IMR-90 (cell line): ENCODE measurements around the gene MAT2A. TPM values are rescaled to one million over a fixed set of nuclear protein-coding genes. Genes with fewer than 3 reads are reported as not detected.

ENCODE experiments used
- ATAC-seq: fragments of 200-7000 bp; cut with Tn5 transposase; 2 replicates; pipeline ENCODE4 v1.9.1; 2020; ENCODE audit warnings: low read depth, mild to moderate bottlenecking, moderate library complexity
- BruUV-seq: library from RNA; stranded (reverse); fragments of 400-500 nt; replicated peaks from 2 replicates; lab custom pipeline; 2021; lab: Mats Ljungman, UMichigan
- CTCF ChIA-PET: fragments of 300-600 bp; formaldehyde crosslinking; extraction: SDS; loops from one replicate; lab custom pipeline; 2021; ENCODE audit warnings: antibody characterized with exemption; lab: Yijun Ruan, JAX
- POLR2A ChIA-PET: fragments of 300-600 bp; sonication (Branson Sonifier 250); formaldehyde crosslinking; loops from one replicate; lab custom pipeline; 2022; ENCODE audit warnings: antibody characterized with exemption; ENCODE audit not compliant: unreplicated experiment; lab: Charles Lee
- DNase-seq: peaks from one replicate; pipeline ENCODE4 v3.0.0; 2013
- H2AFZ ChIP-seq: replicated peaks from 2 replicates; pipeline ENCODE3; 2013; ENCODE audit warnings: low read length, mild to moderate bottlenecking; ENCODE audit not compliant: poor library complexity
- H2AK5ac ChIP-seq: 2 replicates; pipeline ENCODE4 v1.6.1; 2013; ENCODE audit warnings: low read depth, low read length, inconsistent platforms
- H2AK9ac ChIP-seq: replicated peaks from 2 replicates; pipeline ENCODE3; 2013; ENCODE audit warnings: mild to moderate bottlenecking, low read depth, low read length, moderate library complexity; ENCODE audit not compliant: poor library complexity
- H2BK120ac ChIP-seq: 2 replicates; pipeline ENCODE4 v1.6.1; 2013; ENCODE audit warnings: low read depth, low read length, inconsistent platforms
- H2BK15ac ChIP-seq: 3 replicates; pipeline ENCODE4 v1.6.1; 2013; ENCODE audit warnings: low read depth, low read length, inconsistent platforms
- H2BK20ac ChIP-seq: 2 replicates; pipeline ENCODE4 v1.6.1; 2013; ENCODE audit warnings: low read depth, mild to moderate bottlenecking, inconsistent platforms, low read length, moderate library complexity
- H2BK5ac ChIP-seq: 2 replicates; pipeline ENCODE4 v1.6.1; 2013; ENCODE audit warnings: mild to moderate bottlenecking, low read depth, low read length, inconsistent platforms; ENCODE audit not compliant: poor library complexity, severe bottlenecking
- H3K14ac ChIP-seq: replicated peaks from 2 replicates; pipeline ENCODE4 v1.6.1; 2013; ENCODE audit warnings: low read depth, low read length, inconsistent platforms
- H3K18ac ChIP-seq: 2 replicates; pipeline ENCODE4 v1.6.1; 2013; ENCODE audit warnings: low read depth, low read length, control low read depth
- H3K23ac ChIP-seq: 2 replicates; pipeline ENCODE4 v1.6.1; 2013; ENCODE audit warnings: low read depth, low read length, inconsistent platforms
- H3K27ac ChIP-seq: 2 replicates; pipeline ENCODE4 v1.5.1; 2013; ENCODE audit warnings: mild to moderate bottlenecking, control low read depth, low read length; ENCODE audit not compliant: insufficient read depth
- H3K27me3 ChIP-seq: 2 replicates; pipeline ENCODE4 v1.6.1; 2013; ENCODE audit warnings: low read length; ENCODE audit not compliant: control insufficient read depth, insufficient read depth
- H3K36me3 ChIP-seq: 2 replicates; pipeline ENCODE4 v1.6.1; 2013; ENCODE audit warnings: low read length, mixed read lengths; ENCODE audit not compliant: control insufficient read depth, insufficient read depth
- H3K4ac ChIP-seq: 2 replicates; pipeline ENCODE4 v1.6.1; 2013; ENCODE audit warnings: low read depth, low read length, inconsistent platforms
- H3K4me1 ChIP-seq: 2 replicates; pipeline ENCODE4 v1.6.1; 2013; ENCODE audit warnings: low read length, mixed read lengths; ENCODE audit not compliant: control insufficient read depth, insufficient read depth
- H3K4me2 ChIP-seq: 2 replicates; pipeline ENCODE4 v1.6.1; 2013; ENCODE audit warnings: low read depth, mild to moderate bottlenecking, control low read depth, low read length, moderate library complexity
- H3K4me3 ChIP-seq: 2 replicates; pipeline ENCODE4 v1.5.1; 2013; ENCODE audit warnings: low read depth, mild to moderate bottlenecking, control low read depth, low read length, moderate library complexity; ENCODE audit not compliant: insufficient read depth
- H3K56ac ChIP-seq: 2 replicates; pipeline ENCODE4 v1.6.1; 2013; ENCODE audit warnings: low read length, inconsistent platforms; ENCODE audit not compliant: insufficient read depth; ENCODE audit errors: extremely low read depth
- H3K79me1 ChIP-seq, 2 experiments: 2 replicates each; pipeline ENCODE4 v1.6.1; 2013; ENCODE audit warnings: low read length in 2 of 2, inconsistent platforms in 1 of 2, low read depth in 1 of 2
- H3K9ac ChIP-seq: 2 replicates; pipeline ENCODE4 v1.6.1; 2013; ENCODE audit warnings: low read depth, low read length, control low read depth
- H3K9me1 ChIP-seq: 2 replicates; pipeline ENCODE4 v1.6.1; 2013; ENCODE audit warnings: low read length, inconsistent platforms; ENCODE audit not compliant: insufficient read depth
- H3K9me3 ChIP-seq: 2 replicates; pipeline ENCODE4 v1.6.1; 2013; ENCODE audit warnings: low read length; ENCODE audit not compliant: control insufficient read depth, insufficient read depth
- H4K20me1 ChIP-seq: 2 replicates; pipeline ENCODE4 v1.6.1; 2013; ENCODE audit warnings: low read length, inconsistent platforms; ENCODE audit not compliant: insufficient read depth
- H4K5ac ChIP-seq: 2 replicates; pipeline ENCODE4 v1.6.1; 2013; ENCODE audit warnings: mild to moderate bottlenecking, low read depth, low read length, control low read depth
- H4K8ac ChIP-seq, 2 experiments: 2 replicates each; pipeline ENCODE4 v1.6.1; 2013; ENCODE audit warnings: low read depth in 2 of 2, low read length in 2 of 2, control low read depth in 1 of 2, inconsistent platforms in 1 of 2
- H4K91ac ChIP-seq: 2 replicates; pipeline ENCODE4 v1.6.1; 2013; ENCODE audit warnings: low read depth, low read length, inconsistent platforms; ENCODE audit not compliant: insufficient read depth
- CTCF ChIP-seq: conservative IDR thresholded peaks from 2 replicates; pipeline ENCODE4 v1.5.1; 2012; ENCODE audit warnings: mild to moderate bottlenecking, low read depth, low read length, improper control_type of control experiment
- NFE2L2 ChIP-seq: fragments of 150-350 bp; IDR thresholded peaks from 2 replicates; pipeline ENCODE4 v1.6.1; 2016; ENCODE audit warnings: low read depth, mild to moderate bottlenecking, low read length
- RCOR1 ChIP-seq: IDR thresholded peaks from 2 replicates; pipeline ENCODE4 v1.6.1; 2012; ENCODE audit warnings: mild to moderate bottlenecking, low read length, improper control_type of control experiment; ENCODE audit not compliant: insufficient replicate concordance
- RFX5 ChIP-seq: IDR thresholded peaks from 2 replicates; pipeline ENCODE4 v1.8.0; 2012; ENCODE audit warnings: low read depth, mild to moderate bottlenecking, low read length, moderate library complexity
- WGBS, 2 experiments: methylation state at CpG; one replicate each; pipeline versions ENCODE4 v1.1.5 to v1.1.7; 2013; ENCODE audit warnings: missing lambda C conversion rate in 2 of 2; ENCODE audit not compliant: insufficient read length in 1 of 2; ENCODE audit errors: extremely low coverage in 2 of 2; 5-methylcytosine and 5-hydroxymethylcytosine counted together
- dilution Hi-C: fragments of 300-500 bp; cut with HindIII; formaldehyde crosslinking; loops from one replicate; pipeline ENCODE4 v1.14.3; 2018; ENCODE audit warnings: low sequenced_read_pairs; ENCODE audit not compliant: unreplicated experiment
- in situ Hi-C: fragments of 300-500 bp; cut with MboI; formaldehyde crosslinking; loops from 3 replicates; pipeline ENCODE4 v1.14.3; 2019; ENCODE audit warnings: low sequenced_read_pairs, inconsistent platforms, mixed read lengths
- intact Hi-C: fragments of 100-400 bp; cut with micrococcal nuclease; formaldehyde crosslinking; loops from 2 replicates; pipeline ENCODE4 v1.10.0; 2022
- polyA plus RNA-seq, 3 experiments: library from polyadenylated mRNA; depleted of rRNA; stranded (reverse); fragments of >200 nt; gene quantifications; 2 replicates each; pipeline ENCODE4 v1.2.3, GENCODE V29; 2012; ENCODE audit warnings: low replicate concordance in 1 of 3
- total RNA-seq: library from RNA; depleted of rRNA; stranded (reverse); fragments of >200 nt; gene quantifications from 2 replicates; pipeline ENCODE4 v1.2.3, GENCODE V29; 2012

MAT2A gene
- total and polyA plus RNA-seq, 2 of the 4 experiments (the other 2 are of a cell fraction) = 94.1 to 223 TPM

GRCh38 chr2:85505551-85506238, 33.3 kb upstream of the MAT2A start:
- ATAC-seq (no peak; the same call in 1 of the 2 replicates), DNase-seq (no peak)
- Histone ChIP-seq H3K36me3 (no peaks in the 10 kb centered on the region), H4K5ac (peak overlapping the region; percentile 86), H2AK9ac (peak overlapping the region; percentile 59), H3K56ac (peak overlapping the region; percentile 58), H2BK20ac (peak overlapping the region; percentile 95), H3K4ac (peak overlapping the region; percentile 98), H3K18ac (peak overlapping the region; percentile 87), H2AK5ac (peak overlapping the region; percentile 98), H3K14ac (peak overlapping the region; percentile 95), H3K9ac (peak overlapping the region; percentile 26; the same call in 1 of the 2 replicates), H4K20me1 (no peaks in the 10 kb centered on the region), H3K79me1 (peaks cover 0 to 24% of the 10 kb centered on the region in 2 experiments; a peak in 2 of 4 replicates), H3K27me3 (no peaks in the 10 kb centered on the region), H3K23ac (peak overlapping the region; percentile 75), H3K4me3 (no peak overlapping the region), H4K91ac (peak overlapping the region; percentile 96), H3K4me1 (peaks cover 28% of the 10 kb centered on the region), H4K8ac (peak overlapping the region; percentile 82 to 90), H3K9me3 (no peaks in the 10 kb centered on the region), H2BK120ac (peak overlapping the region; percentile 91), H3K9me1 (peaks cover 45% of the 10 kb centered on the region), H2BK5ac (peak overlapping the region; percentile 89), H2AFZ (peak overlapping the region; percentile 60), H3K4me2 (peak overlapping the region; percentile 25; the same call in 1 of the 2 replicates), H2BK15ac (peak overlapping the region; percentile 92), H3K27ac (peak overlapping the region; percentile 72)
- no TSS peak for BruUV-seq
- TF ChIP-seq RCOR1 = no peak
- TF ChIP-seq CTCF = no peak
- TF ChIP-seq NFE2L2 = no peak
- no peak for TF ChIP-seq RFX5
- dilution Hi-C loops (no loop called here), in situ Hi-C loops (no loop called here), intact Hi-C loops (loop anchor here (1.0 to 2.0 kb wide), 2 partner anchors 33 to 72 kb away; partner anchors contain the start of gene MAT2A)
- ChIA-PET POLR2A (interaction anchor here (0.8 to 2.4 kb wide), 5 partner anchors 33 to 41 kb away, joined by 3 to 19 read pairs (median 6); partner anchors contain the start of gene MAT2A), CTCF (interaction anchor here (1.0 to 1.4 kb wide), 2 partner anchors 33 to 85 kb away, joined by 4 to 5 read pairs; partner anchors contain the start of gene MAT2A)
- 80% methylated on average over 3 of the region's 10 CpGs; no CpG with 5 or more reads in 1 of the 2 experiments for WGBS, 2 experiments
